Measurements from ENCODE around the gene SNRNP25.

SNRNP25 gene

DNA sequence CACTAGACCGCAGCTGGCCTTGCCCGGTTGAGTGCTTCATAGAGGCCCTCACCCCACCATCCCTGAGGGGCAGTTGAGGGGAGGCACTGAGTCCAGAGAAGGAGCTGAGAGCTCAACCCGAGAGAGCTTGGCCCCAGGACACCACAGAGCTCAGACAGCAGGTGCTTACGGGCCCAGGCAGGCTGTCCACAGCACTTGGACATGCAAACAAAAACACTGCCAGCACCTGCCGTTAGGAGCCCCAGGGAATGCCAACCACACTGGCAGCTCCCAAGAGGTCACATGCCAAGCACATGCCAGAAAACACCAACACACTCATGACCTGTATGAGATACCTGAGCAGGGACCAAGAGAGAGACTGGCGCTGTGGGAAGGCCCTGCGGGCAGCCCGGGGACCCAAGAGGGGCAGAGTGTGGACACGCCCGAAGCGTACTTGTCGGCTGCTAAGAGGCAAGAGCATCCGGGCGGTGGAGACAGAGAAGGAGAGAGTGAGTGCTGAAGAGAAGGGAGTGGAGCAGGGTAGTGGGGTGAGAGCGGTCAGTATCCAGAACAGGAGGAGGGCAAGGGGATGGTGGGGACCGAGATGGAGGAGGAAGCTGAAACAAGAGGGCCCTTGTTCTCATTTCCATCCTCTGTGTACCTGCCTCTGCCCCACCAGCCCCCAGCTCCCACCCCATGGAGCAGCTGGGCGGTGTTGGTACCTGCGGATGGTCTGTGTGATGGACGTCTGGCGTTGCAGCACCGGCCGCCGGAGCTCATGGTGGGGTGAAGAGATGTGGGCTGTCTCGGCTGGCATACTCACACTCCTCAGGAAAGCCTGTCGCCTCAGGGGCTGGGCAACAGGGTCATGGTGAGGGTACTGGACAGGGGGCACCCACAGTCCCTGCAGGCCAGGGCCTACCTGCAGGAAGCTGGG lies 10.6 kb downstream of the SNRNP25 start:
- DNase-seq: peak; percentile 29

DNA sequence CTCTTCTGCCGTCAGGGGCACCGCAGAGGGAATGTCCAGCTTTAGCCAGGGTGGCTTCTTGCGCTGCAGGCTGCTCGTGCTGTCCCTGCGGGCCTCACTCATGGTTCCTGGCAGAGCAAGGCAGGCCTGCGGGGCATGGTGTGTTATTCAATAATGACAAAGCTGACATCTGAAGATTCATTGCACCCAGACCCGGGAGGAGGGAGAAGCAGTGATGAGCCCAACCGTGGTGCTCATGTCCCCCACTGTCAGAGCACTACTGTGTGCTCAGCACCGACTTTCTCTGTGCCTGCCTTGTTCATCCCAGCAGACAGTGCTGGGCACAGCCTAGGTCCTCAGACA lies 11.3 kb downstream of the SNRNP25 start:
- no peak for DNase-seq

DNA sequence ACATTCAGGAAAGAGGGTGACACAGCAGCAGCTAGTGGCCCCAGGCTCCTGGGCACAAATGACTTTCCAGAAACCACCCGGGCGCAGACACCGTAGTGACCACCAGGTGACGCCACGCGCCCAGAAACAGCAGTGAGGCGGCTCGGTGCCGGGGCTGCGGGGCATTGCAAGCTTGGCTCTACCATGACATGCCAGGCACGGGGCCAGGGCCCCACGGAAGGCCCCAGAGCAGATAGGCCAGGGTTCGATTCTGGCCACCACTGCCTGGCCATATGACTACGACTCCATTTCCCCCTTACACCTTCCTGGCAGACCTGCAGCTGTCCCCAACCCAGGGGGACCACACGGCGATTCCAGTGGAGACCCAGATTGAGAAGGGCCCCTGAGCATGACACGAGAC lies 12.1 kb downstream of the SNRNP25 start:
- peak; percentile 35 for DNase-seq

DNA sequence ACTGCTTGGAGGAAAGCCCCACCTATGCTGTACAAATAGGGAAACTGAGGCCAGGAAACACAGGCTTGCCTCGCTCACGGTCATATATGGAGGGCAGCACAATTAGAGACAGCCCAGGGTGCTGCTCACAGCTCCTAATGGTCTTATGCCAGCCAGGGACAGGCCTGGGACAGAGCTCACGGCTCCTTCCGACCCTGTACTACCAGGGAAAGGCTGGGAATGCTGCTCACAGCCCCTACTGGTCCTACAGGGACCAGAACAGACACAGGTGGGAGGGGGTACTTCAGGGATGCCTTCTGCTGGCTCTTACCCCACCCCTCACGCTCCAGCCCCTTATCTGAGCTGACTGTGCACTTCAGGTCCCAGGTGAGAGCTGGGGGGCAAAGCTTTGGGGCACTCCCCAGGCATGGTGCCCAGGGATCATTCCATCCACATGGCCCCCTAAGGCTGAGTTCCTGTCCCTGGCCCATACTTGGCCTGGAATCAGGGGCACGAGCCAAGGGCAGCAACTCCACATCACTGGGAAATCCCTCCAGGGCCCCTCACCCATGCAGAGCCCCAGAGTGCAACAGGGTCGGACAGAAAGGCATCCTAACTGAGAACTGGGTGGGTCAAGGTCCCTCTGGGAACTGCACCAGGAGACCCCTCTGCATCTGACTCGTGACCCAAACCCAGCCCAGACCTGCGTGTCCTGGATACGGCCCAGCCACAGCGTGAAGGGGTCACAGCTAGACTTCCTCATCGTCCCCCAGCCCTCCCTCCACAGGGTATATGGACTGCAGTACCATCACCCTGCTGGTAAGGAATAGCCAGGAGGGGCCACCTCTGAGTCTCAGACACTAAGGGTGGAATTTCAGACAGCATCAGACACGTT lies 12.9 kb downstream of the SNRNP25 start:
- no peak for DNase-seq

DNA sequence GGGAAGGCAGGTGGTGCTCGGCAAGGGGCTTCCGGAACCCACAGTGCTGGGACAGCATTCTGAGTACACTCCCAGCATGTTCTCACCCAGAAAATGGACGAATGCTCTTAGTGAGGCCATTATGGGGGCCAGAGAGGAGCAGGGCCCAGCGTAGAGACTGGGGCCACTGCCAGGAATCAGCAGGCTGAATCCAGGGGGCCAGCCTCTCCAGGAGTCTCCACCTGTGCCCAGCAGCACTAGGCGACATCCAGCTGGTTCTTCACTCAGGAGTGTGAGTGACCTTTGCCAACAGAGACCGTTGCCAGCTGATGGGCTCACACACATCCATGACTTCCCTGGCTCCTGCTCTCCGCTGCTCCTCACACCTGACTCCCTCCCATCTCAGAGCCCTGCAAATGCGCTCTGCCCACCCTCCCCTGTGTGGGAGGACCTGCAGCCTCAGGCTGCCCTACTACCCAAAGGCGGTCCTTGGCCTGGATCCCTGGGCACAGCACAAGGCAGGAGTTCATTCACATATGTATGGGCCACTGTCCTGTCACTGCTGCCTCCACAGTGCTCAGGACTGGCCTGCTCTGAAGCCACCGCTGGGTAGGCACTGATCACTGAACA lies 13.7 kb downstream of the SNRNP25 start:
- DNase-seq: peak; percentile 54

DNA sequence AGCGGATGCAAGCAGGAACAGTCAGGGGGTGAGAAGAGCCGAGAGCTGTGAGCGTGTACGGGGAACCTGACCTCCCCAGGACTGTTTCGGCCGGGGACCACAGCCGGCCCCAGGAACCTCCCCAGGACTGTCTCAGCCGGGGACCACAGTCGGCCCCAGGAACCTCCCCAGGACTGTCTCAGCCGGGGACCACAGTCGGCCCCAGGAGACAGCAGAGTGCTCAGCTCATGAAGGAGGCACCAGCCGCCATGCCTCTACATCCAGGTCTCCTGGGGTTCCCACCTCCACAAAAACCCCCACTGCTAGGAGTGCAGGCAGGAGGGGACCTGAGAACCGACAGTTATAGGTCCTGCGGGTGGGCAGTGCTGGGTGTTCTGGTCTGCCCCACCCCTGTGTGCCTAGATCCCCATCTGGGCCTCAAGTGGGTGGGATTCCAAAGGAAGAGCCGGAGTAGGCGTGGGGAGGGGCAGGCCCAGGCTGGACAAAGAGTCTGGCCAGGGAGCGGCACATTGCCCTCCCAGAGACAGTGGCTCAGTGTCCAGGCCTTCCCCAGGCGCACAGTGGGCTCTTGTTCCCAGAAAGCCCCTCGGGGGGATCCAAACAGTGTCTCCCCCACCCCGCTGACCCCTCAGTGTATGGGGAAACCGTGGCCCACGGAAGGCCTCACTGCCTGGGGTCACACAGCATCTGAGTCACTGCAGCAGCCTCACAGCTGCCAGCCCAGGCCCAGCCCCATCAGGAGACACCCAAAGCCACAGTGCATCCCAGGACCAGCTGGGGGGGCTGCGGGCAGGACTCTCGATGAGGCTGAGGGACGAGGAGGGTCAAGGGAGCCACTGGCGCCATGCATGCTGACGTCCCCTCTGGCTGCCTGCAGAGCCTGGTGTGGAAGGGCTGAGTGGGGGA lies 14.5 kb downstream of the SNRNP25 start:
- DNase-seq: no peak

DNA sequence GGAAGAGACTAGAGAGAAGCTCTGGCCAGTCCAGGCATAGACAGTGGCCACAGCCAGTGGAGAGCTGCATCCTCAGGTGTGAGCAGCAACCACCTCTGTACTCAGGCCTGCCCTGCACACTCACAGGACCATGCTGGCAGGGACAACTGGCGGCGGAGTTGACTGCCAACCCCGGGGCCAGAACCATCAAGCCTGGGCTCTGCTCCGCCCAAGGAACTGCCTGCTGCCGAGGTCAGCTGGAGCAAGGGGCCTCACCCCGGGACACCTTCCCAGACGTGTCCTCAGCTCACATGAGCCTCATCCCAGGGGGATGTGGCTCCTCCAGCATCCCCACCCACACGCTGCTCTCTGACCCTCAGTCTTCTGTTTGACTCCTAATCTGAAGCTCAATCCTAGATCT lies 15.6 kb downstream of the SNRNP25 start:
- DNase-seq: no peak

DNA sequence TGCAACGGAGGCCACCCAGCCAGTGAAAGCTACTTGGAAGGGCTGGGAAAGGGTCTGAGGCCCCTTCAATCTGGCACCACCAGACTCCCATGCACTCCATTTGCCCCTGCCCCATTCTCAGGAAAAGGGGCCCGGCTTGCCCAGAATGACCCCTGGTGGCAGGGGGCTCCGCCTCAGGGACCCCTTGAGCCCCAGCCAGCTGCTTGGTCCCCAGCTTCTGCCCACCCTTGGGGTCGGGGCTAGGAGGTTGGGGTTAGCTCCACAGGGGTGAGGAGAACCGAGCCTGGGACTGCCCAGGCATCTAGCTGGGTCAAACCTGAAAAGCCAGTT lies 17.5 kb downstream of the SNRNP25 start:
- no peak for DNase-seq

DNA sequence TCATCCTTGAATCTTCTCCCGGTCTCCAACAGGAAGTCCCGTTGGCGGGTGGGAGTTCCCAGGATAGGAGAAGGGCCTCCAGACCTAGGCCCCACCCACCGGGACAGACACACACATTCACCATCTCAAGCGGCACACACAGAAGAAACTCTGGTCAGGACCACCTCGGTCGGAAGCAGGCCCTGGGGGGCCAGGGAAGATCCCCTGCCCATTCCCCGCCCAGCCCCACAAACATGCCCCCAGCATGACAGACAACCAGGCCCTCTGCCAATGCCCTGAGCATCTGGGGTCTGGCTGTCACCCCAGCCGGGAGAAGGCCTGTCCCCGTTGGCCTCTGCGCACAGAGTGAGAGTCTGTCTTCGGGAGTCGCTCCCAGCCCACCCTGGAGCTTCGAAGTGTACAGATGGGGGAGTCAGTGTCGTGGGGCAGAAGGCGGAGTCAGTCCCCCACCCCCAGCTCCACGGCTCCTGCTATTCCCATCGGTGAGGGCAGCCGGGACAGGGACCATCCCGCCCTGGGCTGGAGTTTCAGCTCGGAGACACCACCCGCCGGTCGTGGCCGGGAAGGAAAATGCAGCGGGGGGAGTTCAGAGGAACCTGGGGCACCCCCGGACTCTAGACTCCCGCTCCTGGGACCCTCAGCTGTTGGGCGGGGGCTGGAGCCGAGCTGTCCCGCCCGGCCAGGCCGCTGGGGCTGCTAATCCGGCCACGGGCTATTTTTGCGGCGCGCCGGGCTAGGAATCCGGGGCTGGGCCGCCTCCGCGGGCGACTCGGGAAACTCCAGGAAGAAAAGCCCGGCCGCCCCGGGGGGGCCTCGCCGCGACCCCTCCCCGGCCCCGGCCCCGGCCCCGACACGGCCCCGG lies 18.1 kb downstream of the SNRNP25 start:
- DNase-seq: no peak

DNA sequence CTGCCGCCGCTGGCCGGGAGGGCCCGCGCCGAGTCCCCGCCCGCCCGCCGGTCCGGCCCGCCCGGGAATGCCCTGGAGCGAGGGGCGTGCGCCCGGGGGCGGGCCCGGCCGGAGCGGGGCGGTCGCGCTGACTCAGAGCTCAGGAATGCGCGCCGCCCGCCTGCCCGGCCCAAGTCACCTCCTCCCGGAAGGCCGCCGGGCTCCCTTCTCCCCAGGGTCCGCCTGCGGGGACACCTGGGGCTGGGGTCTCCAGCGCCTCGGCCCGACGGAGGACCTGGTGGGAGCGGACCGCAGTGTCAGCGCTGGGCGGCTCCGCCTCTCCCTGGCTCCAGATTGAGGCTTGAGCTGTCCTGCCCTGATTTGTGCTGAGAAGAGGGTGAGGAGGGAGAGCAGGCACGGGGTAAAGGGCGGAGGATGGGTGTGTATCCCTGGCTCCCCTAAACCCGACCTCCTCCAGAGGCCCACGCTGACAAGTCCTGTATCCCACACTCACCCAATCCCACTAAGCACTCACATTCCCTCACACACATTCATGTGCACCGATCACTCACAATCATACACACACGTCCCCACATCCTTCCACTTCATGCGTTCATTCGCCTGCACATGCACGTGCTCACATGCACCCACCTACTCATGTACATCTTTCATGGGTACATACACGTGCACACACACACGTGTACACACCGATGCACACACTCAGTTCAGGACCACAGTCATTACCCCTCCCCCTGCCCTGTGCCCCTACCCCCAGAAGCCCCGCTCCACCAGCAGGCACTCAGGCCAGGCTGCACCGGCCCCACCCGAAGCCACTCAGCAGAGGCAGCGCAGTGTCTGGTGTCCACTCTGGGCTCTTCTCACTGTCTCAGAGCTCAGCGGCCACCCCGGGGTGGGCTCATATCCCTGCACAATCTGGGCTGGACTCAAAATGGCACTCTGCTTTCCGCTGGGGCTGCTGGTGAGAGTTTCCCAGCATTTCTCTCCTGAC lies 19.2 kb downstream of the SNRNP25 start, which contains the start of gene RHBDF1:
Gene RHBDF1 (minus strand): TSS at position 71 of the 988 bp plus-strand sequence. CDS start 7,616 bp downstream, outside the sequence.
- DNase-seq: no peak

DNA sequence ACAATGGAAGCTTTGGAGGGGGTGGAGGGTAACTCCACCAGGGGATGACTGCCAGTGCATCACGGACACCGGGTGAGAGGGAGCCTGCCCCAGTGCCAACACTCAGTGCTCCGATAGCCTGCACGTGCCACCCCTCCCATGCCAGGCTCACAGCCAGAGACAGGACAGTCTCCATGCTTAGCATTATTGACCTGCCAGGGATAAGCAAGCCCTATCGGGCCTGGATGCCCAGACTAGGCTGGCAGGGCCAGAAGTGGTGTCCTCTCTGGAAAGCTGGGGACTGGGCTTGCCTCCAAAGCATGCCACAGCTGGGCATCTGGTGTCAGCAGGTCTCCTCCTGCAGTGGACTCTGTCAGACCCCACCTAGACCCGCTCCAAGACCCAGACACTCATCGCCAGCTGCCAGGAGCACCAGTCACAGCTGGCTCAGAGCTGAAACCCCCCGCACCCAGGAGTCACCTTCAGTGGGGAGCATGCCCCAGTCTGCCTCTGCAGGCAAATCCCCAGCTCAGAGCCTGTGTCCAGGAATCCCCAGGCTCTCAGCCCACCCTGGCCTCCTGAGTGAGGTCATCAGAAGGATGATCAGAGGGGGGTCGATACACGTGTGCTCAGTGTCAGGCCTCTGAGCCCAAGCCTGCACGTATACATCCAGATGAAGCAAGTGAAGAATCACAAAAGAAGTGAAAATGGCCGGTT lies 20.6 kb downstream of the SNRNP25 start:
- DNase-seq: no peak

DNA sequence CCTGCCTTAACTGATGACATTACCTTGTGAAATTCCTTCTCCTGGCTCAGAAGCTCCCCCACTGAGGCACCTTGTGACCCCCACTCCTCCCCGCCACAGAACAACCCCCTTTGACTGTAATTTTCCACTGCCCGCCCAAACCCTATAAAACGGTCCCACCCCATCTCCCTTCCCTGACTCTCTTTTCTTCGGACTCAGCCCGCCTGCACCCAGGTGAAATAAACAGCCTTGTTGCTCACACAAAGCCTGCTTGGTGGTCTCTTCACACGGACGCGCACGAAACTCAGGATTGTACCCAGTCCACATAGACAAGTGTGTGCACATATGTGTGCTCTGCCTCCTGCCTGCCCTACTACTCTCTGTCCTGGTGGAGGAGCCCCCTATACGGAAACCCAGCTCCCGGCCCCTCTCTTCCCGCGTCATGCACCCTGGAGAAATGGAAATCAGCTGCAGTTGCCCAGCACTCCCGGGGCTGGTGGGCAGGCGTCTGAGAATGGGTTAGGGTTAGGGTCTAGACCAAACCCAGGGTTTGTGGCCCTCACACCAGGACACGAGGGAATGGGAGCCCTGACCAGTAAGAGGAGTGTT lies 21.2 kb downstream of the SNRNP25 start:
- no peak for DNase-seq

DNA sequence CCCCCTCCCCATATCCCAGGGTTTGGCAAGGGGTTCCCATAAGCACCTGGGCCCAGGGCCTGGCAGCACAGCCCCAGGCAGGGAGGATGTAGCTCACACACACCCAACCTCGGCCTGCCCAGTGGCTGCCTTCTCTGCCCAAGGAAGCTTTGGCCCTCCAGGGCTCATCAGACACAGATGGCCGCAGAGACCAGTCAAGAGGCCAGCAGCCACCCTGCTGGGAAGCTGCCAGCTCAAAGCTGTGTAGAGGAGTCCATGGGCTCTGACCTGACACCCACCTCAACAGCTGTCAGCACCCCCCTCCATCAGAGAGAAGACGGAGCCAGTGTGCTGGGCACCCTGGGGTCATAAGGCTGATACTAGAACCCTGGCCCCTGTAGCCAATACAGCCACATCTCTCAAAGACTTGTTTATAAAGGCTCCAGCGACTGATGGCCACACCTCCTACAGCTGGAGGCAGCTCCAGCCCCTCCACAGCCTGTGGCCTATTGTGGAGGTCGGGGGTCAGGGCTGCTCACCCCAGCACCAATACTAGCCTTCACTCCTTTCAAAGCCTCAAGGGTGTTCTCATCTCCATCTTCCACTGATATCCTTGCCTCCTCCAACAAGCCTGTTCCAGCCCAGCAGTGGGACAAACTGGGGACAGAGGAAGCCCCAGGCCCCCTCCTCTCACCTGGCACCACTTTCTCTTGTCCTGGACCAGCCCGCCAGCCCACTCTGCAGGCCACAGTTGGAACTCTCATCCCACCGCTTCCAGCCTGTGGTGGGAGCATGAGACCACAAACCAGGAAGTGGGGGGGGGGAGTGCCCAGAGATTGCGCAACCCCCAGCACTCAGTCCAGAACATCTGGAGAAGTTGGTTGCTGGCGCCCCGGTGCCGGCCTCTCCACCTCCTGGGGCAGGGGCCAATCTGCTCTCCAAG lies 22.2 kb downstream of the SNRNP25 start:
- DNase-seq: no peak

DNA sequence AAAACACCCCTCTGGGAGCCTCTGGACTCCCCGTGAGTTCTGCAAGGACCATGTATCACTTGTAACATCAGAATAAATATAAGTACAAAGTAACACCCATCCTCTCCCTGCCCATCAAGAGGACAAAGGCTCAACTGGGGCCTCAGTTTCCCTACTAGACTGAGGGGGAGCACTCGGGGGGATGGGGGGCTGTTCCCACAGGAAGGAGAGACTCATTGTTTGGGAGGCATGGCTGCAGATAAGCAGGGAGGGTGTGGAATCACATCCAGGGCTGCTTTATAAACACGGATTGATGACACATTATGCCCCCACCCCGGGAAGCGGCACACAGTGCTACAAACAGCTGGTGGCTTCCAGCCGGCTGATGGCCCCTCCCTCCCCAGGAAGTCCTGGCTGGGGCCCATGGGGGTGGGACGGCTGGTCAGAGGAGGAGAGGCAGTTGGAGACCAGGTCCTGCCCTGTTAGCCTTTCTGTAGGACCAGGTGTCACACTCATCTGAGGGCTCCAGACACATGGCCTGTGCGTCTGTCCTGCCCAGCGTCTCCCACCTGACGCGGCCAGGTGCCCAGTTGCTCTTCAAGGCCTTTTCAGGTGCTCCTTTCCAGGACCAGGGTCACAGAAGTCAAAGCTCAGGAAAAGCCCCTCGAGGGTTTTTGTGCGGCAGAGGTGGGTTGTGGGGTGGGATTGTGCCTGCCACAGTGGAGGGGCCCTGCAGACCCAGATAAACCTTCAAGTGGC lies 23.1 kb downstream of the SNRNP25 start:
- no peak for DNase-seq

DNA sequence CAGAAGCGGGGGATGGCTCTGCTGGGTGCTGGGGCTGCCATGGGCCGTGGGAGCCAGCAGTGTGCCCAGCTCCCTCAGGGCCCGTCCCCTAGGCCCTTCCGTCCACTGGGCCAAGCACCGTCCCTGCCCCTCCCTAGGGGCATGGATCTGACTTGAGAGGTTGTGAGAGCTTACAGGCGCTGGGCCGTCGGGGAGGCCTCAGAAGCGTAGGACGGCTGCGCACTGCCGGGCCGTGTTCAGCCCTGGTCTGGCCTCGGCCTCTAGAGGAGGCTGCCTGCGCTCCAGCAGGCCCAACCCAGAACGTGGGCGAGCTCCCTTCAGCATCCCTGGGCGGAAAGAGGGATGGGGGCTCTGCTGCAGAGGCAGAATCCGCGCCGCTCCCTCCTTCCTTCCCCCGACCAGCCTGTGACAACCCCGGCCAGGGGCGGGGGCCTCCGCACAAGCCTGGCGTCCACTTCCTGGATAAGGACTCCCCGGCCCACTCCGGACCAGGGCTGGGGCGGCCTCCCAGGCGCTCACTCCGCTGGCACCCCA lies 23.7 kb downstream of the SNRNP25 start:
- no peak for DNase-seq

DNA sequence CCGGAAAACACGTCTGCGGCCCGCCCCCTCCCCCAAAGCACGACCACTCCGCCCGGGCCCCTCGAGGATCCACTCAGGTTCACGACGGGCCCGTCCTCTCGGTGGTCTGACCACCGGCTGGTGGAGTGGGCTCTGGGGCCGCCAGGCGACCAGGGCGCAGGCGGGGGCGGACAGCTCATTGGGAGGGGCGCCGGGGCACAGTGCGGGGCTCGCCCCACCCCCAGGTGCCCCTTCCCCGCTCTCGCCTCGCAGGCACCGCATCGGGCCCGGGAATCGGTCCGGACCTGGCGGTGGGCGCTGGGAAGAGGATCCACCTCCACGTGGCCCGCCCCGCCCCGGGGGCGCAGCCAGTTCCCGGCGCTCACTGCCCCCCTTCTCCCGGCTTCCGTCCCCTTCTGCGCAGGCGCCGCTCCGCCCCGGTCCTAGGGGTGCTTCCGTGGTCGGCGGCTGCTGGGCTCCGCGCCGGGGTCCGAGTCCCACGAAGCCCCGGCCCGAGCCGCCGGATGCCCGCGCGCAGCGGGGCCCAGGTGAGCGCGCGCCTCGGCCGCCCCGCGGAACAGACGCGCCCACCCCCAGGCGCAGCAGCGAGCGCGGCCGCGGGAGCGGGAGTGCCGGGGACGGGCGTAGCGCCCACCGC lies 24.3 kb downstream of the SNRNP25 start, which contains the start of gene MPG:
Gene MPG (plus strand): TSS at position 419 of the 637 bp plus-strand sequence. CDS start 85 bp downstream, at position 504.
- peak; percentile 75 for DNase-seq
